ENCODE measurements around the gene PTBP1.

The PTBP1 gene

GRCh38 chr19:796692-797527 lies at the start of gene PTBP1:
PTBP1 (plus strand) TSS chr19:797452; CDS start chr19:797498, 46 bp downstream.
- peak within 1 kb of the TSS; percentile 87 to 95 for H3K4me3 ChIP-seq (ENCODE audit: low read length in 2 of 2)
- H3K36me3 ChIP-seq (ENCODE audit: control insufficient read depth in 2 of 2, insufficient read depth in 2 of 2, low read length in 2 of 2): peaks cover 8 to 12% of the 10 kb centered on the region in 2 donors
- no peaks in the 10 kb centered on the region for H3K9me3 ChIP-seq (ENCODE audit: control insufficient read depth in 2 of 2, low read length in 2 of 2)
- H3K27me3 ChIP-seq (ENCODE audit: control insufficient read depth in 2 of 2, insufficient read depth in 2 of 2, low read length in 2 of 2): no peaks in the 10 kb centered on the region
- H3K27ac ChIP-seq (ENCODE audit: low read depth in 2 of 2, low read length in 2 of 2): peak within 1 kb of the TSS; percentile 93 to 94
- H3K9ac ChIP-seq (ENCODE audit: low read depth in 1 of 2, low read length in 2 of 2): peak within 1 kb of the TSS; percentile 90 to 91
- peaks cover 29 to 43% of the 10 kb centered on the region in 2 donors for H3K4me1 ChIP-seq (ENCODE audit: control insufficient read depth in 2 of 2, insufficient read depth in 2 of 2, low read length in 2 of 2)

- peak overlapping the region; percentile 56 to 89 for H3K9ac ChIP-seq (ENCODE audit: low read depth in 1 of 2, low read length in 2 of 2)
- H3K27me3 ChIP-seq (ENCODE audit: control insufficient read depth in 2 of 2, insufficient read depth in 2 of 2, low read length in 2 of 2): no peaks in the 10 kb centered on the region
- no peaks in the 10 kb centered on the region for H3K36me3 ChIP-seq (ENCODE audit: control insufficient read depth in 2 of 2, insufficient read depth in 2 of 2, low read length in 2 of 2)
- H3K4me3 ChIP-seq (ENCODE audit: low read length in 2 of 2): peak overlapping the region; percentile 56 to 66
- peak overlapping the region; percentile 92 to 99 for H3K27ac ChIP-seq (ENCODE audit: low read depth in 2 of 2, low read length in 2 of 2)
- peaks cover 13 to 22% of the 10 kb centered on the region in 2 donors for H3K4me1 ChIP-seq (ENCODE audit: control insufficient read depth in 2 of 2, insufficient read depth in 2 of 2, low read length in 2 of 2)
- no peaks in the 10 kb centered on the region for H3K9me3 ChIP-seq (ENCODE audit: control insufficient read depth in 2 of 2, low read length in 2 of 2)
Observed at GRCh38 chr19:748274-748598, 49.0 kb upstream of the PTBP1 start.

- Histone ChIP-seq H3K9me3 (ENCODE audit: control insufficient read depth in 2 of 2, low read length in 2 of 2) (no peaks in the 10 kb centered on the region), H3K36me3 (ENCODE audit: control insufficient read depth in 2 of 2, insufficient read depth in 2 of 2, low read length in 2 of 2) (no peaks in the 10 kb centered on the region), H3K9ac (ENCODE audit: low read depth in 1 of 2, low read length in 2 of 2) (no peak overlapping the region), H3K27ac (ENCODE audit: low read depth in 2 of 2, low read length in 2 of 2) (peak overlapping the region; percentile 34 to 99), H3K27me3 (ENCODE audit: control insufficient read depth in 2 of 2, insufficient read depth in 2 of 2, low read length in 2 of 2) (no peaks in the 10 kb centered on the region), H3K4me3 (ENCODE audit: low read length in 2 of 2) (no peak overlapping the region), H3K4me1 (ENCODE audit: control insufficient read depth in 2 of 2, insufficient read depth in 2 of 2, low read length in 2 of 2) (peaks cover 19 to 29% of the 10 kb centered on the region in 2 donors)
Observed at GRCh38 chr19:749811-750210, 47.4 kb upstream of the PTBP1 start.

GRCh38 chr19:750640-751423 lies 46.4 kb upstream of the PTBP1 start, which contains the start of gene MISP:
MISP (plus strand) TSS chr19:751112; CDS start chr19:756947, 5,835 bp downstream.
- Histone ChIP-seq H3K4me1 (ENCODE audit: control insufficient read depth in 2 of 2, insufficient read depth in 2 of 2, low read length in 2 of 2) (peaks cover 27 to 37% of the 10 kb centered on the region in 2 donors), H3K36me3 (ENCODE audit: control insufficient read depth in 2 of 2, insufficient read depth in 2 of 2, low read length in 2 of 2) (no peaks in the 10 kb centered on the region), H3K9me3 (ENCODE audit: control insufficient read depth in 2 of 2, low read length in 2 of 2) (no peaks in the 10 kb centered on the region), H3K4me3 (ENCODE audit: low read length in 2 of 2) (peak within 1 kb of the TSS; percentile 76 to 81), H3K9ac (ENCODE audit: low read depth in 1 of 2, low read length in 2 of 2) (peak within 1 kb of the TSS; percentile 87 to 97), H3K27me3 (ENCODE audit: control insufficient read depth in 2 of 2, insufficient read depth in 2 of 2, low read length in 2 of 2) (no peaks in the 10 kb centered on the region), H3K27ac (ENCODE audit: low read depth in 2 of 2, low read length in 2 of 2) (peak within 1 kb of the TSS; percentile 99)

- peak overlapping the region; percentile 87 to 97 for H3K9ac ChIP-seq (ENCODE audit: low read depth in 1 of 2, low read length in 2 of 2)
- no peaks in the 10 kb centered on the region for H3K27me3 ChIP-seq (ENCODE audit: control insufficient read depth in 2 of 2, insufficient read depth in 2 of 2, low read length in 2 of 2)
- H3K36me3 ChIP-seq (ENCODE audit: control insufficient read depth in 2 of 2, insufficient read depth in 2 of 2, low read length in 2 of 2): peaks cover 4 to 7% of the 10 kb centered on the region in 2 donors
- H3K9me3 ChIP-seq (ENCODE audit: control insufficient read depth in 2 of 2, low read length in 2 of 2): no peaks in the 10 kb centered on the region
- peak overlapping the region; percentile 76 to 81 for H3K4me3 ChIP-seq (ENCODE audit: low read length in 2 of 2)
- H3K4me1 ChIP-seq (ENCODE audit: control insufficient read depth in 2 of 2, insufficient read depth in 2 of 2, low read length in 2 of 2): peaks cover 27 to 45% of the 10 kb centered on the region in 2 donors
- H3K27ac ChIP-seq (ENCODE audit: low read depth in 2 of 2, low read length in 2 of 2): peak overlapping the region; percentile 99
Observed at GRCh38 chr19:751501-752341, 45.5 kb upstream of the PTBP1 start.

- H3K36me3 ChIP-seq (ENCODE audit: control insufficient read depth in 2 of 2, insufficient read depth in 2 of 2, low read length in 2 of 2): peaks cover 14 to 18% of the 10 kb centered on the region in 2 donors
- H3K4me1 ChIP-seq (ENCODE audit: control insufficient read depth in 2 of 2, insufficient read depth in 2 of 2, low read length in 2 of 2): peaks cover 24 to 42% of the 10 kb centered on the region in 2 donors
- peak overlapping the region; percentile 68 to 71 for H3K4me3 ChIP-seq (ENCODE audit: low read length in 2 of 2)
- H3K9ac ChIP-seq (ENCODE audit: low read depth in 1 of 2, low read length in 2 of 2): peak overlapping the region; percentile 66 to 79
- no peaks in the 10 kb centered on the region for H3K27me3 ChIP-seq (ENCODE audit: control insufficient read depth in 2 of 2, insufficient read depth in 2 of 2, low read length in 2 of 2)
- H3K27ac ChIP-seq (ENCODE audit: low read depth in 2 of 2, low read length in 2 of 2): peak overlapping the region; percentile 99
- no peaks in the 10 kb centered on the region for H3K9me3 ChIP-seq (ENCODE audit: control insufficient read depth in 2 of 2, low read length in 2 of 2)
Observed at GRCh38 chr19:752652-753517, 44.4 kb upstream of the PTBP1 start.

- H3K9me3 ChIP-seq (ENCODE audit: control insufficient read depth in 2 of 2, low read length in 2 of 2): no peaks in the 10 kb centered on the region
- peaks cover 20 to 24% of the 10 kb centered on the region in 2 donors for H3K36me3 ChIP-seq (ENCODE audit: control insufficient read depth in 2 of 2, insufficient read depth in 2 of 2, low read length in 2 of 2)
- peak overlapping the region; percentile 82 to 84 for H3K27ac ChIP-seq (ENCODE audit: low read depth in 2 of 2, low read length in 2 of 2)
- H3K9ac ChIP-seq (ENCODE audit: low read depth in 1 of 2, low read length in 2 of 2): peak overlapping the region; percentile 24 to 64
- peak overlapping the region; percentile 44 to 46 for H3K4me3 ChIP-seq (ENCODE audit: low read length in 2 of 2)
- H3K4me1 ChIP-seq (ENCODE audit: control insufficient read depth in 2 of 2, insufficient read depth in 2 of 2, low read length in 2 of 2): peaks cover 21 to 34% of the 10 kb centered on the region in 2 donors
- no peaks in the 10 kb centered on the region for H3K27me3 ChIP-seq (ENCODE audit: control insufficient read depth in 2 of 2, insufficient read depth in 2 of 2, low read length in 2 of 2)
Observed at GRCh38 chr19:754530-754929, 42.7 kb upstream of the PTBP1 start.

- Histone ChIP-seq H3K4me1 (ENCODE audit: control insufficient read depth in 2 of 2, insufficient read depth in 2 of 2, low read length in 2 of 2) (peaks cover 21 to 34% of the 10 kb centered on the region in 2 donors), H3K36me3 (ENCODE audit: control insufficient read depth in 2 of 2, insufficient read depth in 2 of 2, low read length in 2 of 2) (peaks cover 25 to 29% of the 10 kb centered on the region in 2 donors), H3K9ac (ENCODE audit: low read depth in 1 of 2, low read length in 2 of 2) (peak overlapping the region; percentile 32 to 64), H3K27me3 (ENCODE audit: control insufficient read depth in 2 of 2, insufficient read depth in 2 of 2, low read length in 2 of 2) (no peaks in the 10 kb centered on the region), H3K27ac (ENCODE audit: low read depth in 2 of 2, low read length in 2 of 2) (peak overlapping the region; percentile 82 to 84), H3K4me3 (ENCODE audit: low read length in 2 of 2) (peak overlapping the region; percentile 46 to 54), H3K9me3 (ENCODE audit: control insufficient read depth in 2 of 2, low read length in 2 of 2) (no peaks in the 10 kb centered on the region)
Observed at GRCh38 chr19:755063-755462, 42.2 kb upstream of the PTBP1 start.

GRCh38 chr19:756236-756635 lies 41.0 kb upstream of the PTBP1 start:
- Histone ChIP-seq H3K27me3 (ENCODE audit: control insufficient read depth in 2 of 2, insufficient read depth in 2 of 2, low read length in 2 of 2) (no peaks in the 10 kb centered on the region), H3K27ac (ENCODE audit: low read depth in 2 of 2, low read length in 2 of 2) (peak overlapping the region; percentile 82 to 84), H3K4me3 (ENCODE audit: low read length in 2 of 2) (no peak overlapping the region), H3K9me3 (ENCODE audit: control insufficient read depth in 2 of 2, low read length in 2 of 2) (no peaks in the 10 kb centered on the region), H3K9ac (ENCODE audit: low read depth in 1 of 2, low read length in 2 of 2) (peak overlapping the region in 1 of 2 donors; percentile 34), H3K4me1 (ENCODE audit: control insufficient read depth in 2 of 2, insufficient read depth in 2 of 2, low read length in 2 of 2) (peaks cover 21 to 30% of the 10 kb centered on the region in 2 donors), H3K36me3 (ENCODE audit: control insufficient read depth in 2 of 2, insufficient read depth in 2 of 2, low read length in 2 of 2) (peaks cover 31% of the 10 kb centered on the region in 2 donors)
